ENCODE data around the gene TCEANC2.

The TCEANC2 gene

GRCh38 chr1:54117815-54118563 is 64.6 kb downstream of the TCEANC2 start:
- DNase-seq = no peak

- no peak for DNase-seq
These were observed 65.3 kb downstream of the TCEANC2 start for GRCh38 chr1:54118704-54119103.

DNA sequence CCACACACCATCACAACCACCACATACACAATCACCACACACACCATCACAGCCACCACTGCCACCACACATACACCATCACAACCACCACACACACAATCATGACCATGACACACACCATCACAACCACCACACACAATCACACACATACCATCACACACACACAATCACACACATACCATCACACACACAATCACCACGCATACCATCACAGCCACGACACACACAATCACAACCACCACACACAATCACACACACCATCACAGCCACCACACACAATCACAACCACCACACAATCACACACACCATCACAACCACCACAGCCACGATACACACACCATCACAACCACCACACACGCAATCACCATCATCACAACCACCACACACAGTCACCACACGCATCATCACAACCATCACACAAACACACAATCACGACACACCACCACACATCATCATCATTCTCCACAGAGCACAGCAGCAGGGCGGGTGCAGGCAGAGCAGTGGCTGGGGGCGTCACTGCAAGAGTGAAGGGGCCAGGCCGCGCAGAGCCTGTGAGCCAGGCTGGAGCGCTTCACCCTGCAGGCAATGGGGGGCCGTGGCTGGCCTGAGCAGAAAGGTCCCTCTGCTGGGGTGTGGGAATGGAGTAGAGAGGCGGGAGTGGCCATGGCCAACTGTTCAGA is 66.8 kb downstream of the TCEANC2 start:
- no peak for DNase-seq

DNA sequence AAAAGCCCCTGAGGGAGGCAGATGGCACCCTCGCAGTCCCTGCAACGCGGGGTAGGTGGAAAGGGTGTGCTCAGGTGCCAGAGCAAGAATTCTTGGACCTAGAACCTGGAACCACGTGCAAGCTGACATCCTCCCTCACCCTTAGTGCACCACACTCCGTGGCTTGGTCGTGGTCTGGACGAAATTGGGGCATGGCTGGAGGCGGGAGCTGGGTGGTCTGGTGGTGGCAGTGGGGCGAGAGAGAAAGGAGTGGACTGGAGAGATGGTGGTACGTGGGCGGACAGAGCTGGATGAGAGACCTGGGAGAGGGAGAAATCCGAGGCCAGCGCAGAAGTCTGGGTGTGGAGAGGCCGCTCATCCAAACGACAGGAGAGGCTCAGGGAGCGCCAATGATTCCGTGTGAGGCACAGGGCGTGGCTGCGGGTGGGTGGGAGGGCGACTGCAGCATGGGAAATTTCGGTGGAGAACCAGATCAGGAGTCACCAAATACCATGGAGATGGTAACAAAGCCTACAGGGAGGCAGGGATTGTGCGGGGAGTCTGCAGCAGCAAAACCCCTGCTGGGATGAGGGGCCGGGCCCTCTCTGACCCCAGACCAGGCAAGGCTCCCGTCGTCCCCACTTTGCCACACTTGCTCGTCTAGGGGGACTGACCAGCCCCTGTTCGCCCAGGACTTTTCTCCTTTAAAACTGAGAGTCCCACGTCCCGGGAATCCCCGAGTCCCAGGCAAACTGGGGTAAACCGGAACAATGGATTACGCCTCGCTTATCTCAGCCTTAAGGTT is 67.5 kb downstream of the TCEANC2 start:
- no peak for DNase-seq

DNA sequence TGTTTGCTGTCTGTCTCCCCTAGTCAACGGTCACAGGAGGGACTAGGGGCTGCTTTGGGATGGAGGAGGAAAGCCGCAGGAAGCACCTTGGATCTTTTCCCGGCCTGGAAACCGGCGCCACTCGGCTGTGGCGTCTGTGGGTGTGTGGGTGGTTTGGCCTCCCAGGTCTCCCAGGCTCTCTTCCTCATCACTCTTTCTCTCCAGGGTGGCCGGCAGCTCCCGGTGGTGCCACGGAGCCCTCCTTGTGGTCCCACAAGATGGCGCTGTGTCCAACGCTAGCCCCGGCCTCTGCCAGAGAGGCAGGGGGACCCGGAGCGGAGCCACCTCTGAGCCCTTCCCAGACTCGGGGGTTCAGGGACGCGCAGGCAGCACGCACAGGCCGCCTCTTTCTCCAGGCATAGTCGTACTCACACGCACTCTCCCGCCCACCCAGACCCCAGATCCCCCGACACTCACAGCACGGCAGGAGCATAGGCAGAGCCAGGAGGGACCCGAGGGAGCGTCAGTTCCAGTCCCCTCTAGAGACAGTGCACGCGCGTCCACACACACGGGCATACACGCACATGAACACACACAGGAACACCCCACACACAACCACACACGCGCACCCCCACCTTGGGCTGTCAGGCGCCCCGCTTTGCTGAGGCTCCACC is 68.2 kb downstream of the TCEANC2 start:
- peak; percentile 88 for DNase-seq

GRCh38 chr1:54122135-54122751 is 68.8 kb downstream of the TCEANC2 start:
- no peak for DNase-seq

- no peak for DNase-seq
These were observed 69.6 kb downstream of the TCEANC2 start for GRCh38 chr1:54122992-54123391.

- DNase-seq = no peak
These were observed 71.1 kb downstream of the TCEANC2 start for GRCh38 chr1:54124472-54124871.

- DNase-seq = no peak
These were observed 71.5 kb downstream of the TCEANC2 start for GRCh38 chr1:54124906-54125305.

GRCh38 chr1:54125386-54126070 is 72.1 kb downstream of the TCEANC2 start:
- no peak for DNase-seq

- no peak for DNase-seq
These were observed 72.9 kb downstream of the TCEANC2 start for GRCh38 chr1:54126271-54126815.

DNA sequence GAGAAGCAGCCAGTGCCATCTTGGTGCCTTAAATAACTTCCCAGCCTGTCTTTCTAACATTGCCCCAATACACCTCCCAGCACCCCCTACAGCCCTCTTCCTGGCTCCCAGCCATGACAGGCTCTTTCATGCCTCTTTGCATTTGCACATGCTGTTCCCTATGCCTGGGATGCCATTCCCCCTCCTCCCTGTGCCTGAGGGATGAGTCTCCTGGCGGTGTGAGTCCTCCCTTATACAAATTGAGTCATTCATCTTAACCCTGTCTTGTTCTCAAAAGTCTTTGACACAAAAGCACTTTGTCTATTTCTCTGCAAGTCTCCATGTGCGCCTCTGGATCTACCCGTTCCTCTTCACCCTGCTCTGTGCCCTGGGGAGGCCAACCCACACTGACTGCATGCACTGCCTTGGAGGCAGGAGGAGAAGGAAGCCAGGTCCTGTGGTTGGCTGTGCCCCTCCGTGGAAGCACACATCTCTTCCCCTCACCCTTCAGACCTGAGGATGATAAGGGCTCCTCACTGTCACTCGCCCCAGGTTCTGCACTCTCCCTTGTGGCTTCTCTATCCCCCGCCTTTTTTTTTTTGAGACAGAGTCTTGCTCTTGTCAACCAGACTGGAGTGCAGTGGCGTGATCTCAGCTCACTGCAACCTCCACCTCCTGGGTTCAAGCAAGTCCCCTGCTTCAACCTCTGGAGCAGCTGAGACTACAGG is 74.3 kb downstream of the TCEANC2 start:
- DNase-seq = no peak

DNA sequence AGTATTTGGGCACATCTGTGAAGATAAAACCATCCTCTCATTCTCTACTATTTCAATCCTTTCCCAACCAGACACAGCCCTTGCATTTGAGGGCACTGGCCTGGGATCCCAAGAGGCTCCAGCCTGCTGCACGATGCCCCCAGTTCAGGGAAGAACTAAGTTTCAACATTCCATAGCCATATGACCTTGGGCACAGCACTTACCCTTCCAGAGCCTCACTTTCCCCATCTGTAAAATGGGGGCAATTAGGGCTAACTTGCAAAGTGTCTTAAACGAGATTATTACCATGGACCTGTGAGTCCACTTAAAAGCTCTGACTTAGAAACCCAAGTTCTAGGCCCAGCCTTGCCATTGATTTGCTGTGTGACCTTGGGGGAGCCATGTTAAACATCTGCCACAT is 76.5 kb downstream of the TCEANC2 start:
- DNase-seq = no peak

DNA sequence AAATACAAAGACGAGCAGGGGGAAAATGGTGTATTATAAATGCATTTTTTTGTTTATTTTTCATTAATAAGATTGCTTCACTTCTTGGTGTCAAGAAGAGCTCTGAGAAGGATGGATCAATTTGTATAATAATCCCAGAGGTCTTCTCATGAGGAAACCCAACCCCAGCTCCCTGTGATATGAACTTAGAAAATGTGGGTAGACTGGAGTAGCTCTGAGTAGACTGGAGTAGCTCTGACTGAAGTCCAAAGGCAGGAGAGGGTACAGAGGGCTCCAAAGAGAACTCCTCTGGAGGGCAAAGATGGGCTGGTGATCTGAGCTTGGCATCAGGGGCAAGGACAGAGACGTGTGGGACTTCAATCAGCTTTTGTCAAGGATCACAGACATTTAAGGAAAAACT is 78.0 kb downstream of the TCEANC2 start:
- no peak for DNase-seq

- DNase-seq = no peak
These were observed 79.1 kb downstream of the TCEANC2 start for GRCh38 chr1:54132495-54132894.

- no peak for DNase-seq
These were observed 80.9 kb downstream of the TCEANC2 start for GRCh38 chr1:54134295-54134694.

DNA sequence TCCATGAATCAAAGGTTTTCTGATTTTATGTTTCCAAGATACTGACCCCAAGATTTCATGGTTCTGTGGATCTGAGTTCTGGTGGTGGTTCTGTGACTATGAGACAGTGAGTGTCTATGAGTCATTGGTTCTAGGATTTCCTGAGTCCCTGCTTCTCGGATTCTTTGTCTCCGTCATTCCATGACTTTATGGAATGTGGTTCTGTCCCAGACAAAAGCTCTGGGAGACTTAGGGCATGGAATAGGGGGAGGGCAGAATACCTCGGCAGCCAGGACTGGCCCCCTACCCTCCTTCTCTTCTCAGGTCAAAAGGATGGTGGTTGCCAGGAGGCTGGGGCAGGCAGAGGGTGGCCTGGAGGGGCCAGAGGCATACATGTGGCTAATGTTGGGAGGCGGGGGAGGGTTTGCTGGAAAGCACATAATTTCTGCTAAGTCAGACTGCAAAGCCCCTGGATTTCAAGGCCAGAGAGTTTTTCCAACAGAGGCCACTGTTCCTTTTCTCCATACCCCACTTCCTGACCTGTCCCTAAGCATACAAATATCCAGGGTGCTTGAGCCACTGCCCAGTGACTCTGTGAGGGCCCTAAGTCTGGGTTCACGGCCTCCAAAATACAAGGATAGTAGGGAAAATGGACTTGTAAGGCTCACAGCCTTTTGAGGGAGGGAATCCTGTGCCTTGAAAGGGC is 82.2 kb downstream of the TCEANC2 start:
- no peak for DNase-seq

GRCh38 chr1:54136269-54136896 is 83.0 kb downstream of the TCEANC2 start:
- no peak for DNase-seq

DNA sequence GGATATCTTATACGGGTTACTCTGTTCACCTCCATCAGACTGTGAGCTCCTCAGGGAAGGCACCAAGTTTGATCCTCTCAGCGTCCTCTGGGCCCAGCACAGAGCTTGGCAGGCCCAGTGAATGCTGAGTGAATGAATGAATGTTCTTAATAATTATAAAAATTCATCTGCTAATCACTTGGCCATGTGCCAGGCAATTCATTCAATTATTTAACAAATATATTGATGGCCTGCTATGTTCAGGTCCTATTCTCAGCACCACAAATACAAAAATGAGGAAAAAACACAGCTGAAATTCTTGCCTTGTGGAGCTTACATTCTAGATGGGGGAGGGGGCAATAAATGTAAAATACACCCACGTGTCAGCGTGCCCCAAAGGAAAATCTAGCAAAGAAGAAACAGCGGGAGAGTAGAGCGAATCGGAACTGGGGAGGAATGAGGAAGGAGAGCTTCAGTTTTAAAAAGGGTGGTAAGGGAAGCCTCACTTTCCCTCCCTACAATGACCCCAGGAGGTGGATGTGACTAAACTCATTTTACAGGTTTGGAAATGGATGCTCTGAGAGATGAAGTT is 83.6 kb downstream of the TCEANC2 start:
- no peak for DNase-seq

Measured in right forelimb (tissue), 1 donor.